GM12878 (cell line): ENCODE results near the gene GOLGA6L22.
"Not testable (repeated sequence)": the region's sequence is repeated elsewhere in the genome, so short reads cannot be mapped to it uniquely, and the experiment has no call there.

ENCODE experiments used
- CBX3 ChIP-seq: fragments of 200-600 bp; sonication (generic); IDR thresholded peaks from 2 replicates; pipeline ENCODE4 v1.6.1; 2016; ENCODE audit warnings: low read depth, borderline replicate concordance
- CBX5 ChIP-seq: sonication (generic); IDR thresholded peaks from 2 replicates; pipeline ENCODE4 v1.6.1; 2016; ENCODE audit warnings: low read depth, moderate library complexity, mild to moderate bottlenecking, inconsistent platforms
- CTCF ChIP-seq, 3 experiments: IDR thresholded peaks in 2 of 3; conservative IDR thresholded peaks in 1 of 3; 2 replicates each; pipeline ENCODE4 v1.5.1; 2011; ENCODE audit warnings: low read depth in 3 of 3, low read length in 3 of 3, mild to moderate bottlenecking in 3 of 3, control low read depth in 2 of 3, moderate library complexity in 2 of 3, inconsistent platforms in 1 of 3, mixed read lengths in 1 of 3; ENCODE audit not compliant: control insufficient read depth in 2 of 3, insufficient read depth in 1 of 3; ENCODE audit errors: extremely low read depth in 1 of 3
- ESRRA ChIP-seq: IDR thresholded peaks from 2 replicates; pipeline ENCODE4 v1.6.1; 2012; ENCODE audit warnings: mild to moderate bottlenecking, low read length, improper control_type of control experiment
- EZH2 ChIP-seq: IDR thresholded peaks from 2 replicates; pipeline ENCODE4 v1.6.1; 2012; ENCODE audit warnings: low read depth, mild to moderate bottlenecking, control low read depth, inconsistent platforms, low read length, borderline replicate concordance; ENCODE audit not compliant: control insufficient read depth
- JUND ChIP-seq: IDR thresholded peaks from 2 replicates; pipeline ENCODE4 v1.6.1; 2012; ENCODE audit warnings: low read depth, mild to moderate bottlenecking, low read length, improper control_type of control experiment, moderate library complexity
- POLR2A ChIP-seq: IDR thresholded peaks from 2 replicates; pipeline ENCODE4 v1.6.1; 2011; ENCODE audit warnings: low read depth, mild to moderate bottlenecking, low read length
- RAD21 ChIP-seq: IDR thresholded peaks from 2 replicates; pipeline ENCODE4 v1.6.1; 2011; ENCODE audit warnings: mild to moderate bottlenecking, low read depth, low read length, moderate library complexity; ENCODE audit not compliant: insufficient read depth
- RUNX3 ChIP-seq: IDR thresholded peaks from 2 replicates; pipeline ENCODE4 v1.6.1; 2012; ENCODE audit warnings: low read length, inconsistent platforms
- TARDBP ChIP-seq: IDR thresholded peaks from 2 replicates; pipeline ENCODE4 v1.6.1; 2016; ENCODE audit warnings: borderline replicate concordance
- YY1 ChIP-seq: IDR thresholded peaks from 2 replicates; pipeline ENCODE4 v1.6.1; 2011; ENCODE audit warnings: low read depth, mild to moderate bottlenecking, low read length
- ZNF207 ChIP-seq: fragments of 450-650 bp; IDR thresholded peaks from 2 replicates; pipeline ENCODE4 v1.6.1; 2014; ENCODE audit warnings: antibody characterized with exemption, mild to moderate bottlenecking, borderline replicate concordance

- TF ChIP-seq EZH2; ESRRA; TARDBP; JUND; CBX3; CTCF (IDR thresholded peaks at IDR 0.05 in 2 of 3, conservative IDR thresholded peaks at IDR 0.05 in 1 of 3; ENCODE audit: control insufficient read depth in 2 of 3, extremely low read depth in 1 of 3, insufficient read depth in 1 of 3, low read depth in 3 of 3, low read length in 3 of 3); RAD21; POLR2A; RUNX3; CBX5; YY1; ZNF207: not testable (repeated sequence)
These were observed 29.3 kb upstream of the GOLGA6L22 start for GRCh38 chr15:22429426-22429825.
